Trophoblast cell (in vitro differentiated cells and primary cell): ENCODE data around the gene SSBP3.
A peak's percentile ranks its signal among the peaks of the same experiment; 100 is the strongest.

Experiments used
- DNase-seq, 2 donors: peaks; one replicate each; pipeline ENCODE4 v3.0.0-alpha.2; 2016
- H2AFZ ChIP-seq: 2 replicates; pipeline ENCODE4 v1.6.1; 2013; ENCODE audit warnings: low read length, moderate library complexity, mild to moderate bottlenecking; ENCODE audit not compliant: insufficient read depth, poor library complexity
- H2AK5ac ChIP-seq: 2 replicates; pipeline ENCODE4 v1.6.1; 2013; ENCODE audit warnings: mild to moderate bottlenecking, low read length
- H2BK120ac ChIP-seq: 2 replicates; pipeline ENCODE4 v1.6.1; 2013; ENCODE audit warnings: low read length, mild to moderate bottlenecking, moderate library complexity; ENCODE audit not compliant: insufficient read depth, poor library complexity
- H2BK12ac ChIP-seq: 2 replicates; pipeline ENCODE4 v1.6.1; 2013; ENCODE audit warnings: mild to moderate bottlenecking, low read length, moderate library complexity
- H2BK5ac ChIP-seq: 2 replicates; pipeline ENCODE4 v1.6.1; 2013; ENCODE audit warnings: low read length, low read depth, moderate library complexity, mild to moderate bottlenecking; ENCODE audit not compliant: poor library complexity
- H3K14ac ChIP-seq: 2 replicates; pipeline ENCODE4 v1.6.1; 2013; ENCODE audit warnings: mild to moderate bottlenecking, low read length
- H3K18ac ChIP-seq: 2 replicates; pipeline ENCODE4 v1.6.1; 2013; ENCODE audit warnings: mild to moderate bottlenecking, low read length
- H3K23ac ChIP-seq: 2 replicates; pipeline ENCODE4 v1.6.1; 2013; ENCODE audit warnings: low read length
- H3K27ac ChIP-seq: 2 replicates; pipeline ENCODE4 v1.5.1; 2013; ENCODE audit warnings: low read depth, mild to moderate bottlenecking, inconsistent platforms, low read length, moderate library complexity
- H3K27me3 ChIP-seq: 2 replicates; pipeline ENCODE4 v1.6.1; 2013; ENCODE audit warnings: inconsistent platforms, mild to moderate bottlenecking, low read length, moderate library complexity; ENCODE audit not compliant: insufficient read depth
- H3K36me3 ChIP-seq, 2 experiments: 1 replicate in 1 of 2; 2 replicates in 1 of 2; pipeline ENCODE4 v1.6.1; 2013; ENCODE audit warnings: low read length in 2 of 2, mild to moderate bottlenecking in 2 of 2, moderate library complexity in 1 of 2; ENCODE audit not compliant: insufficient read depth in 2 of 2, control insufficient read depth in 1 of 2
- H3K4ac ChIP-seq: 2 replicates; pipeline ENCODE4 v1.6.1; 2013; ENCODE audit warnings: low read depth, mild to moderate bottlenecking, low read length, moderate library complexity
- H3K4me1 ChIP-seq, 2 experiments: 1 replicate in 1 of 2; 2 replicates in 1 of 2; pipeline ENCODE4 v1.6.1; 2013; ENCODE audit warnings: low read length in 2 of 2, mild to moderate bottlenecking in 2 of 2, moderate library complexity in 1 of 2; ENCODE audit not compliant: insufficient read depth in 2 of 2, control insufficient read depth in 1 of 2
- H3K4me2 ChIP-seq: 2 replicates; pipeline ENCODE4 v1.6.1; 2013; ENCODE audit warnings: inconsistent platforms, mild to moderate bottlenecking, low read length, moderate library complexity
- H3K4me3 ChIP-seq: 2 replicates; pipeline ENCODE4 v1.5.1; 2013; ENCODE audit warnings: mild to moderate bottlenecking, low read depth, low read length, inconsistent platforms
- H3K79me1 ChIP-seq: one replicate; pipeline ENCODE4 v1.6.1; 2013; ENCODE audit warnings: low read length
- H3K79me2 ChIP-seq: 2 replicates; pipeline ENCODE4 v1.6.1; 2013; ENCODE audit warnings: low read length, mild to moderate bottlenecking; ENCODE audit not compliant: control insufficient read depth, insufficient read depth, poor library complexity
- H3K9ac ChIP-seq: 2 replicates; pipeline ENCODE4 v1.6.1; 2013; ENCODE audit warnings: mild to moderate bottlenecking, low read length
- H3K9me3 ChIP-seq: 2 replicates; pipeline ENCODE4 v1.6.1; 2013; ENCODE audit warnings: low read depth, mild to moderate bottlenecking, control low read depth, inconsistent platforms, low read length; ENCODE audit not compliant: insufficient read depth
- H4K12ac ChIP-seq: 2 replicates; pipeline ENCODE4 v1.6.1; 2013; ENCODE audit warnings: low read depth, mild to moderate bottlenecking, low read length, moderate library complexity
- H4K8ac ChIP-seq: 2 replicates; pipeline ENCODE4 v1.6.1; 2013; ENCODE audit warnings: low read depth, mild to moderate bottlenecking, low read length, moderate library complexity
- H4K91ac ChIP-seq: one replicate; pipeline ENCODE4 v1.6.1; 2013; ENCODE audit warnings: low read depth, mild to moderate bottlenecking, low read length, moderate library complexity
- WGBS: extraction: QIAGEN DNeasy Blood & Tissue Kit; methylation state at CpG from one replicate; pipeline ENCODE4 v1.1.7; 2013; ENCODE audit warnings: missing lambda C conversion rate; ENCODE audit not compliant: insufficient read length, insufficient coverage; ENCODE audit errors: extremely low coverage; 5-methylcytosine and 5-hydroxymethylcytosine counted together

The SSBP3 gene

GRCh38 chr1:54265126-54265525 lies 141.1 kb downstream of the SSBP3 start:
- Histone ChIP-seq H4K91ac (no peak overlapping the region), H3K18ac (no peak overlapping the region), H4K12ac (no peak overlapping the region), H2AK5ac (no peak overlapping the region), H3K36me3 (peaks cover 31 to 33% of the 10 kb centered on the region in 2 experiments), H2BK120ac (no peak overlapping the region), H3K4me1 (peaks cover 0 to 2% of the 10 kb centered on the region in 2 experiments), H3K4ac (no peak overlapping the region), H3K14ac (no peak overlapping the region), H2BK12ac (no peak overlapping the region), H3K79me2 (no peaks in the 10 kb centered on the region), H3K27me3 (no peaks in the 10 kb centered on the region), H2AFZ (no peak overlapping the region), H3K4me2 (no peak overlapping the region), H3K9ac (no peak overlapping the region), H3K23ac (no peak overlapping the region), H3K27ac (no peak overlapping the region), H3K79me1 (no peaks in the 10 kb centered on the region), H3K4me3 (no peak overlapping the region), H4K8ac (no peak overlapping the region), H2BK5ac (no peak overlapping the region), H3K9me3 (peaks cover 2% of the 10 kb centered on the region)
- no peak for DNase-seq
- WGBS = no CpG with 5 or more reads among the region's 8 CpGs

- Histone ChIP-seq H3K14ac (no peak overlapping the region), H3K4ac (no peak overlapping the region), H2BK120ac (no peak overlapping the region), H3K27me3 (no peaks in the 10 kb centered on the region), H3K23ac (no peak overlapping the region), H2AFZ (no peak overlapping the region), H3K9me3 (no peaks in the 10 kb centered on the region), H4K8ac (no peak overlapping the region), H3K9ac (no peak overlapping the region), H3K4me3 (no peak overlapping the region), H4K91ac (no peak overlapping the region), H3K79me1 (no peaks in the 10 kb centered on the region), H3K27ac (no peak overlapping the region), H4K12ac (no peak overlapping the region), H2BK5ac (no peak overlapping the region), H2AK5ac (no peak overlapping the region), H3K4me2 (no peak overlapping the region), H3K18ac (peak overlapping the region; percentile 64), H3K79me2 (no peaks in the 10 kb centered on the region), H3K36me3 (peaks cover 33 to 36% of the 10 kb centered on the region in 2 experiments), H3K4me1 (peaks cover 0 to 2% of the 10 kb centered on the region in 2 experiments), H2BK12ac (no peak overlapping the region)
- DNase-seq = no peak
- no CpG with 5 or more reads among the region's 6 CpGs for WGBS
Observed at GRCh38 chr1:54263601-54264226, 142.5 kb downstream of the SSBP3 start.

- no peaks in the 10 kb centered on the region for H3K79me1 ChIP-seq
Observed at GRCh38 chr1:54262244-54262643, 143.9 kb downstream of the SSBP3 start.

GRCh38 chr1:54260810-54261209 lies 145.4 kb downstream of the SSBP3 start:
- Histone ChIP-seq H3K9ac (no peak overlapping the region), H4K91ac (no peak overlapping the region), H4K12ac (no peak overlapping the region), H2BK120ac (no peak overlapping the region), H2AFZ (no peak overlapping the region), H3K9me3 (no peaks in the 10 kb centered on the region), H2BK5ac (no peak overlapping the region), H2AK5ac (no peak overlapping the region), H3K14ac (no peak overlapping the region), H3K23ac (no peak overlapping the region), H3K79me1 (no peaks in the 10 kb centered on the region), H3K36me3 (peaks cover 24 to 31% of the 10 kb centered on the region in 2 experiments), H4K8ac (no peak overlapping the region), H3K4me2 (no peak overlapping the region), H2BK12ac (no peak overlapping the region), H3K27me3 (no peaks in the 10 kb centered on the region), H3K79me2 (no peaks in the 10 kb centered on the region), H3K27ac (no peak overlapping the region), H3K4ac (peak overlapping the region; percentile 9), H3K18ac (no peak overlapping the region), H3K4me1 (peaks cover 0 to 4% of the 10 kb centered on the region in 2 experiments), H3K4me3 (no peak overlapping the region)
- DNase-seq = no peak
- no CpG with 5 or more reads among the region's 10 CpGs for WGBS

More at GRCh38 chr1:54262244-54262643, 143.9 kb downstream of the SSBP3 start:
- WGBS = no CpG with 5 or more reads among the region's 7 CpGs
- Histone ChIP-seq H3K4me3 (no peak overlapping the region), H3K18ac (no peak overlapping the region), H3K4me2 (no peak overlapping the region), H3K79me2 (no peaks in the 10 kb centered on the region), H3K4ac (no peak overlapping the region), H2BK120ac (no peak overlapping the region), H3K36me3 (peaks cover 31 to 36% of the 10 kb centered on the region in 2 experiments), H3K27ac (no peak overlapping the region), H4K91ac (no peak overlapping the region), H3K14ac (no peak overlapping the region), H3K27me3 (no peaks in the 10 kb centered on the region), H3K4me1 (peaks cover 0 to 2% of the 10 kb centered on the region in 2 experiments), H2BK12ac (peak overlapping the region; percentile 7), H4K12ac (no peak overlapping the region), H4K8ac (no peak overlapping the region), H3K9me3 (no peaks in the 10 kb centered on the region), H3K9ac (no peak overlapping the region), H2BK5ac (no peak overlapping the region), H2AK5ac (no peak overlapping the region), H2AFZ (no peak overlapping the region), H3K23ac (no peak overlapping the region)
- DNase-seq = no peak
